Measurements from ENCODE around the gene FUT8.

Gene FUT8

DNA sequence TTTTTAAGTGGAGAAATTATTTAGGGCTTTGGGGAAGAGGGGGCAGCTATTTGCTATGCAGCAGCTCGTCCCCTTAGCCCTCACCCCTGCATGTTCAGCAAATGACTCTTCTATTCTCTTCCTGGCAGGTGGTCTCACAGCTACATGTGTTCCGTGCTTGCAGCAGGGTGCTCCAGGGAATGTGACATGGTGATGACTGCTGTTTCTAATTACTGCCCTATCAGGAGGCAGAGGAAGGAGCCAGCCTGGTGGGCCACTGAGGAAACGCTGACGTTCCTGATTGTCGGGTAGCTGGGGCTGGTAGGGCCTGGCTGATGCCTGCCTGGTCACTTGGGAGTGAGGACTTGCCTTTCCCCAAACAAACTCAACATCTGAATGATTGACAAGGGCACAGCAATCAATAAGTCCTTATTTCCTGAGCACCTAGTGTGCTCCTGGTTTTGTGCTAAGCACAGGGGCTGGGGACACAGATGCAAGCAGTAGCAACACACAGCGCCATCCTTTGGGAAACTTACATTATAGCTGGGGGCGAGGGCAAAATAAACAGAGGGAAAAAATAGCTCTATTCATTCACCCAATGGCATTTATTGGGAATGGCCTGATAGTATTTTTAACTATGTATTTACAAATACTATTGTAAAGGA lies 377.8 kb downstream of the FUT8 start:
- Histone ChIP-seq H3K4me3 (ENCODE audit: low read length, poor library complexity, severe bottlenecking) (no peak overlapping the region), H3K9me3 (ENCODE audit: insufficient read depth, low read depth, low read length) (no peaks in the 10 kb centered on the region), H3K27me3 (ENCODE audit: insufficient read depth, low read length, poor library complexity, severe bottlenecking) (no peaks in the 10 kb centered on the region), H3K36me3 (ENCODE audit: insufficient read depth, low read length) (no peaks in the 10 kb centered on the region), H2AFZ (ENCODE audit: low read length) (no peak overlapping the region), H3K9me2 (replicated peaks; ENCODE audit: low read depth, low read length) (no peaks in the 10 kb centered on the region), H3K4me1 (ENCODE audit: insufficient read depth, low read length, poor library complexity, severe bottlenecking) (no peaks in the 10 kb centered on the region), H3F3A (ENCODE audit: low read depth) (no peaks in the 10 kb centered on the region), H3K79me2 (ENCODE audit: insufficient read depth, low read length) (no peaks in the 10 kb centered on the region), H4K20me1 (ENCODE audit: insufficient read depth, low read length, poor library complexity, severe bottlenecking) (no peaks in the 10 kb centered on the region), H3K4me2 (ENCODE audit: low read depth, low read length, poor library complexity, severe bottlenecking) (no peak overlapping the region), H3K9ac (ENCODE audit: low read depth, low read length, poor library complexity, severe bottlenecking) (no peak overlapping the region)
- TF ChIP-seq EZH2phosphoT487 (IDR thresholded peaks at IDR 0.05; ENCODE audit: borderline replicate concordance) = no peak
- TF ChIP-seq, protein P1, sequence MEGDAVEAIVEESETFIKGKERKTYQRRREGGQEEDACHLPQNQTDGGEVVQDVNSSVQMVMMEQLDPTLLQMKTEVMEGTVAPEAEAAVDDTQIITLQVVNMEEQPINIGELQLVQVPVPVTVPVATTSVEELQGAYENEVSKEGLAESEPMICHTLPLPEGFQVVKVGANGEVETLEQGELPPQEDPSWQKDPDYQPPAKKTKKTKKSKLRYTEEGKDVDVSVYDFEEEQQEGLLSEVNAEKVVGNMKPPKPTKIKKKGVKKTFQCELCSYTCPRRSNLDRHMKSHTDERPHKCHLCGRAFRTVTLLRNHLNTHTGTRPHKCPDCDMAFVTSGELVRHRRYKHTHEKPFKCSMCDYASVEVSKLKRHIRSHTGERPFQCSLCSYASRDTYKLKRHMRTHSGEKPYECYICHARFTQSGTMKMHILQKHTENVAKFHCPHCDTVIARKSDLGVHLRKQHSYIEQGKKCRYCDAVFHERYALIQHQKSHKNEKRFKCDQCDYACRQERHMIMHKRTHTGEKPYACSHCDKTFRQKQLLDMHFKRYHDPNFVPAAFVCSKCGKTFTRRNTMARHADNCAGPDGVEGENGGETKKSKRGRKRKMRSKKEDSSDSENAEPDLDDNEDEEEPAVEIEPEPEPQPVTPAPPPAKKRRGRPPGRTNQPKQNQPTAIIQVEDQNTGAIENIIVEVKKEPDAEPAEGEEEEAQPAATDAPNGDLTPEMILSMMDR (conservative IDR thresholded peaks at IDR 0.05; ENCODE audit: low read length) = no peak; the same call in 1 of the 2 replicates

DNA sequence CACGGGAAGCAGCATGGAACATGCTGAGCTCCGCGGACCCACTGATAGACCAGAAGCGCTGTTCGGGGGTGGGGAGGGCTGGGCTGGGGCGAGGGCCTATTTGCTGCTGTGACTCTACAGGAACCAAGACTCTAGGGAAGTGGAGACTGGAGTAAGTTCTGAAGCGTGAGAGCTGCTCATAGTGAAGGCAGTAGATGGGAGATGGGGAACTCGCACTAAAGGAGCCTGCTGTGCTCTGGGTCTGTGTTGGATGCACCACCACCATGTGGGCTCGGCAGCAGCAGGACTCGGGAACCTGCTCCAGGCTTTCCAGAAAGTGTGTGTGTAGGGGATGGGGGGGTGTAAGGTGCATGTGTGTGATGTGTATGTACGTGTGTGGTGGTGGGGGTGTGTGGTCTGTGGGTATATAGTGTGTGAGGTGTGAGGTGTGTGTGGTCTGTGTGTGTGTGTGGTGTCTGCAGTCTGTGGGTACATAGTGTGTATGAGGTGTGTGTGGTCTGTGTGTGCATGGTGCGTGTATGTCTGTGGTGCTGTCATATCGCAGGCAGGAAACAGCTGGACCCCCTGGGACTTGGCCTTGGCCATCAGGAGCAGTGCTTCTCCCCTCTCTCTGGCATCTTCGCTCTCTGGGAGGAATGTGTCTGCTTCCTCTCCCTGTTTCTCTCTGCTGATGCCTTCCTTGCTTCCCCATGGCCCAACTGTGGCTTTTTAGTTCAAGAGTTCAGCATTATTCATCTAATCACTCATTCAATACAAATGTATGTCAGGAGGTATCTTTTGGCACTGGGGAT lies 378.9 kb downstream of the FUT8 start:
- H3K9ac ChIP-seq (ENCODE audit: low read depth, low read length, poor library complexity, severe bottlenecking) = no peak overlapping the region
- TF ChIP-seq EZH2phosphoT487 (IDR thresholded peaks at IDR 0.05; ENCODE audit: borderline replicate concordance) = no peak
- TF ChIP-seq, protein P1 (conservative IDR thresholded peaks at IDR 0.05; ENCODE audit: low read length) = no peak
- no peaks in the 10 kb centered on the region for H3K27me3 ChIP-seq (ENCODE audit: insufficient read depth, low read length, poor library complexity, severe bottlenecking)
- no peaks in the 10 kb centered on the region for H3K79me2 ChIP-seq (ENCODE audit: insufficient read depth, low read length)
- H3K4me2 ChIP-seq (ENCODE audit: low read depth, low read length, poor library complexity, severe bottlenecking) = no peak overlapping the region
- no peaks in the 10 kb centered on the region for H3K9me2 ChIP-seq (replicated peaks; ENCODE audit: low read depth, low read length)
- H4K20me1 ChIP-seq (ENCODE audit: insufficient read depth, low read length, poor library complexity, severe bottlenecking) = no peaks in the 10 kb centered on the region
- no peaks in the 10 kb centered on the region for H3F3A ChIP-seq (ENCODE audit: low read depth)
- no peaks in the 10 kb centered on the region for H3K36me3 ChIP-seq (ENCODE audit: insufficient read depth, low read length)
- H3K9me3 ChIP-seq (ENCODE audit: insufficient read depth, low read depth, low read length) = no peaks in the 10 kb centered on the region
- H3K4me3 ChIP-seq (ENCODE audit: low read length, poor library complexity, severe bottlenecking) = no peak overlapping the region
- H3K4me1 ChIP-seq (ENCODE audit: insufficient read depth, low read length, poor library complexity, severe bottlenecking) = no peaks in the 10 kb centered on the region
- no peak overlapping the region for H2AFZ ChIP-seq (ENCODE audit: low read length)

DNA sequence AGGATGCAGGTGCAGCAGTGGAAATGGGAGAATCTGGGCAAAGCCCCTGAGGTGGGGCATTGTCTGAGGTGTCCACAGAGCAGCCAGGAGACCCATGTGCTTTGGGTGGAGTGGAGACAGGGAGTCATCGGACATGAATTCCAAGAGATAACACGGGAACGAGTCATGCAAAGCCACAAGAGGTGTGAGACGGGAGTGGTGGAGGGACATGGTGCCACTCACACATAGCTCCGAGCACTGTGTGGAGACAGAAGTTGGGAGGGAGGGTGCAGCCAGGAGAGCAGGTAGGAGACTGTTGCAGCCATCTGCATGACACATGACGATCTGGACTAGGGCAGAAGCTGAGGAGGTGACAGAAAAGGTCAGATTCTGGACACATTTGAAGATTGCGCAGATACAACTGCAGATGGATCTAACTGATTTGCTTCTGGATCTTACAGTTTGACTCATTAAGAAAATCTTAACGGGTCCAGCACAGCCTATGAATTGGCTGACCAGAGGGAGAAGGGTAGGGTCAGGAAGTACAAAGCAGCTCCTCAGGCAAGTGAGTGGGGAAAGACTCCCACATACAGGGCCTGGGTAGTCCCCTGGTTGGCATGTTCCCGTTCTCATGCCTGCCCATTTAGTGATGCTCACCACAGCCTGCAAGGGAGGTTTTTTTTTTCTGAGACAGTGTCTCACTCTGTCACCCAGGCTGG lies 379.8 kb downstream of the FUT8 start:
- H3K27me3 ChIP-seq (ENCODE audit: insufficient read depth, low read length, poor library complexity, severe bottlenecking) = no peaks in the 10 kb centered on the region
- H2AFZ ChIP-seq (ENCODE audit: low read length) = no peak overlapping the region

More for the DNA sequence above, 379.8 kb downstream of the FUT8 start:
- H3K9me3 ChIP-seq (ENCODE audit: insufficient read depth, low read depth, low read length) = no peaks in the 10 kb centered on the region
- no peak overlapping the region for H3K9ac ChIP-seq (ENCODE audit: low read depth, low read length, poor library complexity, severe bottlenecking)
- H4K20me1 ChIP-seq (ENCODE audit: insufficient read depth, low read length, poor library complexity, severe bottlenecking) = no peaks in the 10 kb centered on the region
- H3K36me3 ChIP-seq (ENCODE audit: insufficient read depth, low read length) = no peaks in the 10 kb centered on the region
- H3K4me1 ChIP-seq (ENCODE audit: insufficient read depth, low read length, poor library complexity, severe bottlenecking) = no peaks in the 10 kb centered on the region
- H3K4me3 ChIP-seq (ENCODE audit: low read length, poor library complexity, severe bottlenecking) = no peak overlapping the region
- no peaks in the 10 kb centered on the region for H3F3A ChIP-seq (ENCODE audit: low read depth)
- TF ChIP-seq EZH2phosphoT487 (IDR thresholded peaks at IDR 0.05; ENCODE audit: borderline replicate concordance) = no peak
- TF ChIP-seq, protein P1 (conservative IDR thresholded peaks at IDR 0.05; ENCODE audit: low read length) = no peak
- no peaks in the 10 kb centered on the region for H3K79me2 ChIP-seq (ENCODE audit: insufficient read depth, low read length)
- no peak overlapping the region for H3K4me2 ChIP-seq (ENCODE audit: low read depth, low read length, poor library complexity, severe bottlenecking)
- no peaks in the 10 kb centered on the region for H3K9me2 ChIP-seq (replicated peaks; ENCODE audit: low read depth, low read length)

All from Loucy (cell line).